WERI-Rb-1 (cell line): Measurements from ENCODE around the gene MAPK8IP3.

Experiments
- DNase-seq: peaks from one replicate; pipeline ENCODE4 v3.0.0-alpha.2; 2020
- H3K27ac ChIP-seq: fragments of 250-450 bp; sonication (Bioruptor Pico); 2 replicates; pipeline ENCODE4 v1.5.1; 2020; ENCODE audit warnings: mild to moderate bottlenecking, moderate library complexity
- H3K27me3 ChIP-seq: fragments of 250-450 bp; sonication (Bioruptor Pico); 2 replicates; pipeline ENCODE4 v1.5.1; 2021; ENCODE audit warnings: mild to moderate bottlenecking, low read depth, moderate library complexity; ENCODE audit not compliant: insufficient read depth, severe bottlenecking
- H3K36me3 ChIP-seq: fragments of 250-450 bp; sonication (Bioruptor Pico); 2 replicates; pipeline ENCODE4 v1.5.1; 2020; ENCODE audit warnings: mild to moderate bottlenecking, moderate library complexity
- H3K4me3 ChIP-seq: 2 replicates; pipeline ENCODE4 v1.5.1; 2011; ENCODE audit warnings: low read depth, mild to moderate bottlenecking, control low read depth, low read length
- H3K9me3 ChIP-seq: fragments of 250-450 bp; sonication (Bioruptor Pico); 2 replicates; pipeline ENCODE4 v1.5.1; 2021; ENCODE audit warnings: mild to moderate bottlenecking, moderate library complexity; ENCODE audit not compliant: severe bottlenecking
- CTCF ChIP-seq: IDR thresholded peaks from 2 replicates; pipeline ENCODE4 v1.5.1; 2011; ENCODE audit warnings: low read depth, mild to moderate bottlenecking, control low read depth, inconsistent platforms, low read length

The MAPK8IP3 gene

GRCh38 chr16:1816396-1817275 is 110.6 kb downstream of the MAPK8IP3 start:
- no peak overlapping the region for H3K4me3 ChIP-seq
- peaks cover 25% of the 10 kb centered on the region for H3K36me3 ChIP-seq
- H3K27me3 ChIP-seq, result no peaks in the 10 kb centered on the region
- no peak for DNase-seq
- no peaks in the 10 kb centered on the region for H3K9me3 ChIP-seq
- TF ChIP-seq CTCF, result no peak
- no peak overlapping the region for H3K27ac ChIP-seq

GRCh38 chr16:1817276-1817589 is 111.2 kb downstream of the MAPK8IP3 start:
- H3K27ac ChIP-seq, result no peak overlapping the region
- no peak for DNase-seq
- no peak overlapping the region for H3K4me3 ChIP-seq
- TF ChIP-seq CTCF, result no peak
- no peaks in the 10 kb centered on the region for H3K27me3 ChIP-seq
- peaks cover 26% of the 10 kb centered on the region for H3K36me3 ChIP-seq
- no peaks in the 10 kb centered on the region for H3K9me3 ChIP-seq

DNA sequence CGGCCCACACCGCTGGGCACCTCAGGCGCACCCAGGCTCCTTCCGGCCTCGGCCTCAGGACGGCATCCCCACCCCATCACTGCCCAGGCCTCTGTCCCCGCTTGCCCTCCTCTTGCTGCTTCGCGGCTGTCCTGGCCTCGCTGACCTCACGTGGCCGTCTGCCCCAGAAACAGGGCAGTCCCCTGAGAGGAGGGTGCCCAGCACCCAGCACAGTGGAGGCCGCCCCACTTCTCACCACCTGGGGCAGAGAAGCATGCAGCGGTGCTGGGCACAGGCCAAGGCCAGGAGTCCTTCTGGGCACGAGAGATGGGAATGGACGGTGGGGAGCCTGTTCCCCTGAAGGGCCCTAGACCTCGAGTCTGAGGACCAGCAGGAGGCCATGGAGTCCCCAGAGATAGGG is 111.7 kb downstream of the MAPK8IP3 start:
- H3K9me3 ChIP-seq, result no peaks in the 10 kb centered on the region
- H3K4me3 ChIP-seq, result no peak overlapping the region
- peaks cover 31% of the 10 kb centered on the region for H3K36me3 ChIP-seq
- H3K27ac ChIP-seq, result no peak overlapping the region
- DNase-seq, result no peak
- no peaks in the 10 kb centered on the region for H3K27me3 ChIP-seq
- TF ChIP-seq CTCF, result no peak

DNA sequence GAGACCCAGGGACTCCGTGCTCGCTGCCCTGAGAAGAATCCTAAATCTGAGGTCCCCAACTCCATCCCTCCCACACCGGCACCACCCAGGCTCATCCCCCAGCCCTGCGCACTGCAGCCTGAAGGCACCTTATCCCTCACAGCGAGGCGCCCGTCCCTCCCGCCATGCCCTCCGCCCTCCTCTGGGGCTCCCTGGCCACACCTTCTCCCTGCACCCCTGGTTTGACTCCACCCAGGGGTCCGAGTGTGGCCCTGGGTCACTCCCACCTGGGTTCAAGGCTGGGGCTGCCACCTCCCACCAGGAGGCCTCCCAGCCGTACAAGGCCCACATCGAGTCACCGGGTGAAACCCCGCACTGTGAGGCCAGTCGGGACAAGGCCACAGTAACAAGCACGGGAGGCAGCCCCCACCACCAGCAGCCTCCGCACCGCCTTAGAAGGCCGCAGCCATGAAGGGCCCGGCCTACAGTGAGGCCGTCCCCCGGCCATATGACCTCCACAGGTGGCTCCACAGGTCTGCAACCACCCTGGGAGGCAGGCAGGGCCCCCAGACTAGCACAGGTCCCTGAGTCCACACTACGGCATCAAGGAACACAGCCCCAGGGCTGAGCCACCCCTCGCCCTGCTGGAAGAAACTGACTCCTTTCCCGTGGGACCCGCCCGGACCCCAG is 112.3 kb downstream of the MAPK8IP3 start:
- Histone ChIP-seq H3K27me3 (no peaks in the 10 kb centered on the region), H3K4me3 (no peak overlapping the region), H3K36me3 (peaks cover 34% of the 10 kb centered on the region), H3K9me3 (no peaks in the 10 kb centered on the region), H3K27ac (no peak overlapping the region)
- no peak for TF ChIP-seq CTCF
- DNase-seq, result no peak

DNA sequence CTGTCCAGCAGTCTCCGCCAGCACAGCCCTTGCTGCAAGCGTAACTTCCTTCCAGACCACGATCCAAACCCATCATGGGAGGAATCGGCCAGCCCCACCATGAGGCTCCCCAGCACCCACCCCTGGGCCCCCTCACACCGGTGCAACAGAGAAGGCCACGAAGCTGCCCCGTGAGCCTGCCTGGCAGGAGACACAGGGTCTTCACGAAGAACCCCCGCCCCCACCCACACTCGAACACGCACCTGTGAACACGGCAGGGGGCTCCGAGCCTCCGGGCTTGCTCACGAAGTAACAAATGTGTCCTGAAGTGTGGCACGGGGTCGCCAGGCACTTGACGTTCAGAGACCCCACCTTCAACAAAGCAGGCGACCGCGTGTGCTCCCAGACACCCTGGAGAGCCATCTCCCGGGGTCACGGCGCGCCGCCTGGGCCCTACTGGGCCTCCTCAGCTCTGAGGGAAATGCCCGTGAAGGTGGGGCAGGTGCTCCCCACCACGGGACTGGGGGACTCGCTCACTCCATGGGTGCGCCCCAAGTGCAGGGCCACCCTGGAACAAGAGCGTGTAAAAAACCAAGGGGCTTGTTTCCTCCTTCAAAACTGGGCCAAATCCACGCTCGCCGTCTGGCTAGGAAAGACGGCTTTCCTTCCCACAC is 113.0 kb downstream of the MAPK8IP3 start:
- TF ChIP-seq CTCF, result no peak
- Histone ChIP-seq H3K27ac (no peak overlapping the region), H3K4me3 (no peak overlapping the region), H3K36me3 (peaks cover 34% of the 10 kb centered on the region), H3K27me3 (no peaks in the 10 kb centered on the region), H3K9me3 (no peaks in the 10 kb centered on the region)
- DNase-seq, result no peak
